HG03039 (cell line): Measurements from ENCODE around the gene AEBP2.

Source experiments
- ATAC-seq: cut with Tn5 transposase; IDR thresholded peaks from one replicate; pipeline ENCODE4 v1.9.1; 2021; ENCODE audit warnings: mild to moderate bottlenecking, moderate library complexity; ENCODE audit not compliant: unreplicated experiment

The AEBP2 gene

GRCh38 chr12:19499030-19499429 lies 59.7 kb downstream of the AEBP2 start:
- no peak for ATAC-seq

GRCh38 chr12:19506497-19506896 lies 67.2 kb downstream of the AEBP2 start:
- ATAC-seq: no peak

- no peak for ATAC-seq
Observed at GRCh38 chr12:19507823-19508222, 68.5 kb downstream of the AEBP2 start.

- no peak for ATAC-seq
Observed at GRCh38 chr12:19510461-19510860, 71.2 kb downstream of the AEBP2 start.

- no peak for ATAC-seq
Observed at GRCh38 chr12:19515179-19515578, 75.9 kb downstream of the AEBP2 start.

GRCh38 chr12:19517583-19517982 lies 78.3 kb downstream of the AEBP2 start:
- ATAC-seq: no peak

- ATAC-seq: no peak
Observed at GRCh38 chr12:19518209-19518608, 78.9 kb downstream of the AEBP2 start.

GRCh38 chr12:19520646-19521415 lies 81.5 kb downstream of the AEBP2 start:
- no peak for ATAC-seq

- no peak for ATAC-seq
Observed at GRCh38 chr12:19525274-19525673, 86.0 kb downstream of the AEBP2 start.

GRCh38 chr12:19527866-19528265 lies 88.6 kb downstream of the AEBP2 start:
- no peak for ATAC-seq

- ATAC-seq: no peak
Observed at GRCh38 chr12:19528750-19529149, 89.5 kb downstream of the AEBP2 start.

- ATAC-seq: no peak
Observed at GRCh38 chr12:19529951-19530636, 90.8 kb downstream of the AEBP2 start.

GRCh38 chr12:19530637-19531023 lies 91.3 kb downstream of the AEBP2 start:
- no peak for ATAC-seq

- ATAC-seq: no peak
Observed at GRCh38 chr12:19533567-19533966, 94.3 kb downstream of the AEBP2 start.

- no peak for ATAC-seq
Observed at GRCh38 chr12:19539071-19539470, 99.8 kb downstream of the AEBP2 start.

GRCh38 chr12:19539836-19540235 lies 100.5 kb downstream of the AEBP2 start:
- ATAC-seq: no peak

GRCh38 chr12:19542606-19543005 lies 103.3 kb downstream of the AEBP2 start:
- ATAC-seq: no peak

- ATAC-seq: no peak
Observed at GRCh38 chr12:19544353-19544752, 105.1 kb downstream of the AEBP2 start.

GRCh38 chr12:19545301-19545700 lies 106.0 kb downstream of the AEBP2 start:
- ATAC-seq: no peak

- no peak for ATAC-seq
Observed at GRCh38 chr12:19546027-19546426, 106.7 kb downstream of the AEBP2 start.

GRCh38 chr12:19546611-19547162 lies 107.4 kb downstream of the AEBP2 start:
- no peak for ATAC-seq

- no peak for ATAC-seq
Observed at GRCh38 chr12:19547271-19547671, 108.0 kb downstream of the AEBP2 start.
